ENCODE measurements around the gene KCNC3. TPM values are rescaled to one million over a fixed set of nuclear protein-coding genes. Genes with fewer than 3 reads are reported as not detected.
A peak's percentile ranks its signal among the peaks of the same experiment; 100 is the strongest.

Gene KCNC3
- polyA plus RNA-seq, 2 donors, result 0.45 to 0.81 TPM

- H3K27ac ChIP-seq (ENCODE audit: low read depth in 2 of 2, low read length in 1 of 2), result peak overlapping the region in 1 of 2 donors; percentile 5
- peaks cover 0 to 8% of the 10 kb centered on the region in 2 donors for H3K9me3 ChIP-seq (ENCODE audit: control insufficient read depth in 2 of 2, insufficient read depth in 1 of 2, low read depth in 1 of 2, low read length in 1 of 2)
- WGBS, 2 donors, result 2% methylated on average over 51 to 104 of the region's 104 CpGs
- H3K27me3 ChIP-seq (ENCODE audit: control insufficient read depth in 1 of 2, insufficient read depth in 2 of 2, low read length in 2 of 2), result peaks cover 5 to 27% of the 10 kb centered on the region in 2 donors
- H3K4me1 ChIP-seq (ENCODE audit: control insufficient read depth in 2 of 2, insufficient read depth in 2 of 2, low read length in 1 of 2), result peaks cover 14 to 30% of the 10 kb centered on the region in 2 donors
- H3K4me3 ChIP-seq (ENCODE audit: low read depth in 1 of 2, low read length in 2 of 2), result peak overlapping the region; percentile 42 to 47
- no peaks in the 10 kb centered on the region for H3K36me3 ChIP-seq (ENCODE audit: control insufficient read depth in 2 of 2, insufficient read depth in 2 of 2, low read length in 1 of 2)
Observed at GRCh38 chr19:50328224-50328872, 829 bp downstream of the KCNC3 start.

DNA sequence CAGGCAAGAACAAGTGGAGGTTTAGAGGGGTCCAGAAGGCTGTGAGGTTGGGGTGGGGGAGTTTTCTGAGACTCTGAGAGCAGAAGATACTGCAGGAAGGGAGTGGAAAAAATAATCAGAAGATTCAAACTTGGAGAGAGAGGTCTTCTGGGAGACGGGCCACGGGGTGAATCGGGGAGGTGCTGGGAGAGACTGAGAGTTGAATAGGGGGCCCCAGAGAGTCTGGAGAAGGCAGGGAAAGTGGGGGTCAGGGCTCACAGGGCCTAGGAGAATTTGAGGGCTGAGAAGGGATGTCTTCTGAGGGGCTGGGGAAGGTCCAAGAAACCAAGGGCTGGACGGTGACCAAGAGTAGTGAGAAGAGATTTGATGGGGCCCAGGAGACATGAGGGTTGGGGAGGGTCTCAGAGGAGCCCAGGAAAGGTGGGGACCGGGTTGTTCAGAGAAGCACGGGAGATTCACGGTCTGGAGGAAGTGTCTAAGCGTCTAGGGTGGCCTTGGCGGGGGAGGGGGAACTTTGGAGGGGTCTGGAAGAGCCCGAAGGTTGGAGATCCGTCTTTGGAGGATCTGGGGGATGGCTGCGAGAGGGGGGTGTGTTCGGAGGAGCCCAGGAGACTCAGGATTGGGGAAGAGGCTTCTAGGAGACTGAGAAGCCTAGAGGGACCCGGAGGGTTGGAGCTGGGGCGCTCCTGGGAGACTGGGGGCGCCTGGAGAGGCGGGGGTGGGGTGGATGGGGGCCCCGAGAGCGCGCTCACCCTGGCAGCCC lies 1.5 kb downstream of the KCNC3 start:
- 17 to 31% methylated on average over 13 to 20 of the region's 20 CpGs for whole genome bisulfite sequencing, 2 donors
- no peaks in the 10 kb centered on the region for H3K36me3 ChIP-seq (ENCODE audit: control insufficient read depth in 2 of 2, insufficient read depth in 2 of 2, low read length in 1 of 2)
- H3K27me3 ChIP-seq (ENCODE audit: control insufficient read depth in 1 of 2, insufficient read depth in 2 of 2, low read length in 2 of 2), result peaks cover 5 to 21% of the 10 kb centered on the region in 2 donors

DNA sequence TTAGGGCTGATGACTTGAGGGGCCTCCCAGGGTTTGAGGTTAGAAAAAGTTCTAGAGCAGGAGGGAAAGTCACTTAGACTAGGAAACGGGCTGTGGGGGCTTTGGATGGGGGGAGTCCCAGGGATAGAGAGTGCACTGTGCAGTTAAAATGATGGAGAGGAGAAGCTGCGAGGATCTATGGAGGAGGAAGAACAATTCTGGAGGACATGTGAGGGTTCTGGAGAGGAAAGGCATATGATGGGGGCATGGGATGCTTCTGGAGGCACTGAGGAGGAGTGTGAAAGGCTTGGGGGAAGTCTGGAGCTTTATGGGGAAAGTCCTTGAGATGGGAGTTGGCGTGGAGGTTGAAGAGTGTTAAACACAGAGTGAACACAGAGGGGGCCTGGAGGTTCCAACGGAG lies 2.2 kb downstream of the KCNC3 start:
- Histone ChIP-seq H3K36me3 (ENCODE audit: control insufficient read depth in 2 of 2, insufficient read depth in 2 of 2, low read length in 1 of 2) (no peaks in the 10 kb centered on the region), H3K27me3 (ENCODE audit: control insufficient read depth in 1 of 2, insufficient read depth in 2 of 2, low read length in 2 of 2) (peaks cover 5 to 19% of the 10 kb centered on the region in 2 donors), H3K4me1 (ENCODE audit: control insufficient read depth in 2 of 2, insufficient read depth in 2 of 2, low read length in 1 of 2) (peaks cover 10 to 29% of the 10 kb centered on the region in 2 donors), H3K4me3 (ENCODE audit: low read depth in 1 of 2, low read length in 2 of 2) (no peak overlapping the region), H3K9me3 (ENCODE audit: control insufficient read depth in 2 of 2, insufficient read depth in 1 of 2, low read depth in 1 of 2, low read length in 1 of 2) (peaks cover 0 to 8% of the 10 kb centered on the region in 2 donors), H3K27ac (ENCODE audit: low read depth in 2 of 2, low read length in 1 of 2) (no peak overlapping the region)
- 50 to 55% methylated on average over 3 to 4 of the region's 4 CpGs for WGBS, 2 donors

More for the DNA sequence above, 1.5 kb downstream of the KCNC3 start:
- H3K4me1 ChIP-seq (ENCODE audit: control insufficient read depth in 2 of 2, insufficient read depth in 2 of 2, low read length in 1 of 2), result peaks cover 10 to 29% of the 10 kb centered on the region in 2 donors
- H3K9me3 ChIP-seq (ENCODE audit: control insufficient read depth in 2 of 2, insufficient read depth in 1 of 2, low read depth in 1 of 2, low read length in 1 of 2), result peaks cover 0 to 8% of the 10 kb centered on the region in 2 donors
- no peak overlapping the region for H3K27ac ChIP-seq (ENCODE audit: low read depth in 2 of 2, low read length in 1 of 2)
- peak overlapping the region in 1 of 2 donors; percentile 47 for H3K4me3 ChIP-seq (ENCODE audit: low read depth in 1 of 2, low read length in 2 of 2)

- Histone ChIP-seq H3K27ac (ENCODE audit: low read depth in 2 of 2, low read length in 1 of 2) (no peak overlapping the region), H3K9me3 (ENCODE audit: control insufficient read depth in 2 of 2, insufficient read depth in 1 of 2, low read depth in 1 of 2, low read length in 1 of 2) (peaks cover 0 to 8% of the 10 kb centered on the region in 2 donors), H3K36me3 (ENCODE audit: control insufficient read depth in 2 of 2, insufficient read depth in 2 of 2, low read length in 1 of 2) (no peaks in the 10 kb centered on the region), H3K4me3 (ENCODE audit: low read depth in 1 of 2, low read length in 2 of 2) (no peak overlapping the region), H3K27me3 (ENCODE audit: control insufficient read depth in 1 of 2, insufficient read depth in 2 of 2, low read length in 2 of 2) (peaks cover 5 to 18% of the 10 kb centered on the region in 2 donors), H3K4me1 (ENCODE audit: control insufficient read depth in 2 of 2, insufficient read depth in 2 of 2, low read length in 1 of 2) (peaks cover 10 to 29% of the 10 kb centered on the region in 2 donors)
- 7 to 8% methylated on average over 26 of the region's 26 CpGs for WGBS, 2 donors
Observed at GRCh38 chr19:50326101-50326664, 3.0 kb downstream of the KCNC3 start.

GRCh38 chr19:50325310-50326100 lies 3.7 kb downstream of the KCNC3 start:
- peaks cover 5 to 13% of the 10 kb centered on the region in 2 donors for H3K27me3 ChIP-seq (ENCODE audit: control insufficient read depth in 1 of 2, insufficient read depth in 2 of 2, low read length in 2 of 2)

GRCh38 chr19:50324331-50324730 lies 4.8 kb downstream of the KCNC3 start:
- no peak overlapping the region for H3K27ac ChIP-seq (ENCODE audit: low read depth in 2 of 2, low read length in 1 of 2)
- WGBS, 2 donors, result 50 to 58% methylated on average over 11 of the region's 11 CpGs
- no peak overlapping the region for H3K4me3 ChIP-seq (ENCODE audit: low read depth in 1 of 2, low read length in 2 of 2)
- H3K4me1 ChIP-seq (ENCODE audit: control insufficient read depth in 2 of 2, insufficient read depth in 2 of 2, low read length in 1 of 2), result peaks cover 10 to 25% of the 10 kb centered on the region in 2 donors
- peaks cover 5 to 7% of the 10 kb centered on the region in 2 donors for H3K27me3 ChIP-seq (ENCODE audit: control insufficient read depth in 1 of 2, insufficient read depth in 2 of 2, low read length in 2 of 2)
- H3K9me3 ChIP-seq (ENCODE audit: control insufficient read depth in 2 of 2, insufficient read depth in 1 of 2, low read depth in 1 of 2, low read length in 1 of 2), result no peaks in the 10 kb centered on the region
- H3K36me3 ChIP-seq (ENCODE audit: control insufficient read depth in 2 of 2, insufficient read depth in 2 of 2, low read length in 1 of 2), result no peaks in the 10 kb centered on the region

More at GRCh38 chr19:50325310-50326100, 3.7 kb downstream of the KCNC3 start:
- Histone ChIP-seq H3K4me3 (ENCODE audit: low read depth in 1 of 2, low read length in 2 of 2) (no peak overlapping the region), H3K4me1 (ENCODE audit: control insufficient read depth in 2 of 2, insufficient read depth in 2 of 2, low read length in 1 of 2) (peaks cover 10 to 29% of the 10 kb centered on the region in 2 donors), H3K36me3 (ENCODE audit: control insufficient read depth in 2 of 2, insufficient read depth in 2 of 2, low read length in 1 of 2) (no peaks in the 10 kb centered on the region), H3K9me3 (ENCODE audit: control insufficient read depth in 2 of 2, insufficient read depth in 1 of 2, low read depth in 1 of 2, low read length in 1 of 2) (peaks cover 0 to 8% of the 10 kb centered on the region in 2 donors), H3K27ac (ENCODE audit: low read depth in 2 of 2, low read length in 1 of 2) (no peak overlapping the region)
- WGBS, 2 donors, result 2 to 4% methylated on average over 36 to 48 of the region's 48 CpGs

GRCh38 chr19:50323782-50324133 lies 5.4 kb downstream of the KCNC3 start:
- Histone ChIP-seq H3K4me3 (ENCODE audit: low read depth in 1 of 2, low read length in 2 of 2) (no peak overlapping the region), H3K27me3 (ENCODE audit: control insufficient read depth in 1 of 2, insufficient read depth in 2 of 2, low read length in 2 of 2) (peaks cover 5 to 7% of the 10 kb centered on the region in 2 donors), H3K4me1 (ENCODE audit: control insufficient read depth in 2 of 2, insufficient read depth in 2 of 2, low read length in 1 of 2) (peaks cover 10 to 25% of the 10 kb centered on the region in 2 donors), H3K36me3 (ENCODE audit: control insufficient read depth in 2 of 2, insufficient read depth in 2 of 2, low read length in 1 of 2) (no peaks in the 10 kb centered on the region), H3K27ac (ENCODE audit: low read depth in 2 of 2, low read length in 1 of 2) (no peak overlapping the region), H3K9me3 (ENCODE audit: control insufficient read depth in 2 of 2, insufficient read depth in 1 of 2, low read depth in 1 of 2, low read length in 1 of 2) (no peaks in the 10 kb centered on the region)
- 90 to 91% methylated on average over 12 of the region's 12 CpGs for WGBS, 2 donors

DNA sequence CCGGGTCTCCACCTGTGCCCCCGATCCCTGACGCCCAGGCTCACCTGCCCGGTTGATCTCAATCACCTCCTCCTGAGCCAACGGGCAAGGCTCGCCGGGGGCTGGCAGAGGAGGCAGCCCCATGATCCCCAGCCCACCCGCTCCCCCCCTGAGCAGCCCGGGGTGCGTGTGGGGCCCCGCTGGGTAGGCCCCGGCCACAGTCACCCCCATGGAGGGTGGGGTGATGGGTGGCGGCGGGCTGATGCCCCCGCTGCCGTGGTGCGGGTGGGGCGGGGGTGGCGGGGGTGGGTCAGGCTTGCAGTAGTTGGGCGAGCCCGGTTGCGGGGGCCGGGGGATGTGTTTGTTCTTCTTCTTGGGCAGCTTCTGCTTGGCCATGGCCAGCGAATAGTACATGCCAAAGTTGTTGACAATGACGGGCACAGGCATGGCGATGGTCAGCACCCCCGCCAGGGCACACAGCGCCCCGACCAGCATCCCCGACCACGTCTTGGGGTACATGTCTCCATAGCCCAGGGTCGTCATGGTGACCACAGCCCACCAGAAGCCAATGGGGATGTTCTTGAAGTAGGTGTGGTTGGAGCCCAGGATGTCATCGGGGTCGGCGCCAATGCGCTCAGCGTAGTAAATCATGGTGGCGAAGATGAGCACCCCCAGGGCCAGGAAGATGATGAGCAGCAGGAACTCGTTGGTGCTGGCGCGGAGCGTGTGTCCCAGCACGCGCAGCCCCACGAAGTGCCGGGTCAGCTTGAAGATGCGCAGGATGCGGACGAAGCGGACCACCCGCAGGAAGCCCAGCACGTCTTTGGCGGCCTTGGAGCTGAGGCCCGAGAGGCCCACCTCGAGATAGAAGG lies 6.0 kb downstream of the KCNC3 start:
- Histone ChIP-seq H3K9me3 (ENCODE audit: control insufficient read depth in 2 of 2, insufficient read depth in 1 of 2, low read depth in 1 of 2, low read length in 1 of 2) (no peaks in the 10 kb centered on the region), H3K27me3 (ENCODE audit: control insufficient read depth in 1 of 2, insufficient read depth in 2 of 2, low read length in 2 of 2) (peaks cover 5 to 6% of the 10 kb centered on the region in 2 donors), H3K27ac (ENCODE audit: low read depth in 2 of 2, low read length in 1 of 2) (no peak overlapping the region), H3K36me3 (ENCODE audit: control insufficient read depth in 2 of 2, insufficient read depth in 2 of 2, low read length in 1 of 2) (no peaks in the 10 kb centered on the region), H3K4me1 (ENCODE audit: control insufficient read depth in 2 of 2, insufficient read depth in 2 of 2, low read length in 1 of 2) (peaks cover 10 to 21% of the 10 kb centered on the region in 2 donors), H3K4me3 (ENCODE audit: low read depth in 1 of 2, low read length in 2 of 2) (no peak overlapping the region)
- 93 to 94% methylated on average over 55 of the region's 55 CpGs for WGBS, 2 donors
